Activated B cell treated with CpG ODN at 0.5 μM for 24 hours (primary cell): ENCODE data around the gene RPN1. TPM values are rescaled to one million over a fixed set of nuclear protein-coding genes. Genes with fewer than 3 reads are reported as not detected.

Experiments
- ATAC-seq: fragments of 200-7000 bp; cut with Tn5 transposase; one replicate; pipeline ENCODE4 v1.10.0; 2021; ENCODE audit warnings: low read depth, mild to moderate bottlenecking, moderate library complexity
- CTCF ChIA-PET: fragments of 350-600 bp; sonication (Branson Sonifier 250); formaldehyde crosslinking; loops from one replicate; lab custom pipeline; 2021; ENCODE audit warnings: antibody characterized with exemption; lab: Charles Lee
- POLR2A ChIA-PET: fragments of 350-600 bp; sonication (Branson Sonifier 250); formaldehyde crosslinking; loops from one replicate; lab custom pipeline; 2021; ENCODE audit warnings: antibody characterized with exemption; lab: Charles Lee
- DNase-seq: peaks from one replicate; pipeline ENCODE4 v3.0.0; 2022
- H3K27ac Mint-ChIP-seq: one replicate; pipeline ENCODE4 v1.8.0; 2020; ENCODE audit warnings: mixed read lengths
- H3K27me3 Mint-ChIP-seq: one replicate; pipeline ENCODE4 v1.8.0; 2021; ENCODE audit warnings: mixed read lengths
- H3K36me3 Mint-ChIP-seq: one replicate; pipeline ENCODE4 v1.8.0; 2021; ENCODE audit warnings: low read depth, mixed read lengths
- H3K4me1 Mint-ChIP-seq: one replicate; pipeline ENCODE4 v1.8.0; 2021; ENCODE audit warnings: mixed read lengths
- H3K4me3 Mint-ChIP-seq: one replicate; pipeline ENCODE4 v1.8.0; 2020; ENCODE audit warnings: mild to moderate bottlenecking, mixed read lengths
- H3K9me3 Mint-ChIP-seq: one replicate; pipeline ENCODE4 v1.8.0; 2020; ENCODE audit warnings: mixed read lengths
- CTCF ChIP-seq: fragments of 200-600 bp; IDR thresholded peaks from one replicate; pipeline ENCODE4 v1.8.0; 2022; ENCODE audit warnings: antibody characterized with exemption, mild to moderate bottlenecking
- intact Hi-C: fragments of 100-400 bp; cut with micrococcal nuclease; formaldehyde crosslinking; loops from one replicate; pipeline ENCODE4 v1.15.1; 2024
- total RNA-seq: library from RNA; stranded (reverse); gene quantifications from 2 replicates; pipeline ENCODE4 v1.2.3, GENCODE V29; 2022

RPN1 gene
- total RNA-seq, 1 donor from 2014 or later = 93.4 TPM

GRCh38 chr3:128617557-128618397 lies 32.8 kb downstream of the RPN1 start:
- Mint-ChIP-seq H3K9me3 (no peaks in the 10 kb centered on the region), H3K4me3 (peak overlapping the region; percentile 91), H3K36me3 (peaks cover 44% of the 10 kb centered on the region), H3K27ac (peak overlapping the region; percentile 88), H3K4me1 (peaks cover 23% of the 10 kb centered on the region), H3K27me3 (no peaks in the 10 kb centered on the region)
- peak; percentile 94 for TF ChIP-seq CTCF
- CTCF ChIA-PET = interaction anchor here (0.7 to 2.2 kb wide), 19 partner anchors 9 to 261 kb away, joined by 3 to 17 read pairs (median 4); partner anchors contain the start of genes ACAD9 and RAB7A
- ATAC-seq = peak; percentile 96
- POLR2A ChIA-PET = interaction anchor here (0.5 to 1.9 kb wide), 9 partner anchors 32 to 394 kb away, joined by 3 to 21 read pairs (median 5); partner anchors contain the start of genes ACAD9 and RPN1
- DNase-seq = peak; percentile 96
- intact Hi-C loops = loop anchor here (1.0 to 5.0 kb wide), 9 partner anchors 33 to 630 kb away; partner anchors contain the start of genes ACAD9, COPG1, RAB7A and RPN1

- Mint-ChIP-seq H3K36me3 (peaks cover 40% of the 10 kb centered on the region), H3K4me1 (peaks cover 23% of the 10 kb centered on the region), H3K9me3 (no peaks in the 10 kb centered on the region), H3K27me3 (no peaks in the 10 kb centered on the region), H3K27ac (peak overlapping the region; percentile 88), H3K4me3 (peak overlapping the region; percentile 91)
- DNase-seq (no peak), ATAC-seq (no peak)
- ChIA-PET POLR2A (interaction anchor here (1.0 to 1.9 kb wide), 7 partner anchors 33 to 262 kb away, joined by 3 to 21 read pairs (median 10); partner anchors contain the start of genes ACAD9 and RPN1), CTCF (interaction anchor here (0.7 to 2.2 kb wide), 17 partner anchors 8 to 262 kb away, joined by 3 to 17 read pairs (median 4); partner anchors contain the start of genes ACAD9 and RAB7A)
- intact Hi-C loops = loop anchor here (1.0 to 5.0 kb wide), 9 partner anchors 33 to 630 kb away; partner anchors contain the start of genes ACAD9, COPG1, RAB7A and RPN1
- no peak for TF ChIP-seq CTCF
These were observed 33.4 kb downstream of the RPN1 start for GRCh38 chr3:128617270-128617556.

GRCh38 chr3:128616516-128617269 lies 33.9 kb downstream of the RPN1 start:
- DNase-seq (no peak), ATAC-seq (no peak)
- H3K27me3 Mint-ChIP-seq = no peaks in the 10 kb centered on the region
- peaks cover 35% of the 10 kb centered on the region for H3K36me3 Mint-ChIP-seq
- no peak for TF ChIP-seq CTCF
- ChIA-PET CTCF (interaction anchor here (1.3 to 2.2 kb wide), 9 partner anchors 12 to 262 kb away, joined by 3 to 17 read pairs (median 5); partner anchors contain the start of gene ACAD9), POLR2A (interaction anchor here (1.7 to 1.9 kb wide), 2 partner anchors 64 to 263 kb away, joined by 10 to 20 read pairs; partner anchors contain the start of gene ACAD9)
- no peaks in the 10 kb centered on the region for H3K9me3 Mint-ChIP-seq
- peak overlapping the region; percentile 88 for H3K27ac Mint-ChIP-seq
- peaks cover 23% of the 10 kb centered on the region for H3K4me1 Mint-ChIP-seq
- intact Hi-C loops = loop anchor here (1.0 to 5.0 kb wide), 9 partner anchors 34 to 631 kb away; partner anchors contain the start of genes ACAD9, COPG1, RAB7A and RPN1
- H3K4me3 Mint-ChIP-seq = peak overlapping the region; percentile 91

- ChIA-PET POLR2A (no interaction called here), CTCF (no interaction called here)
- Mint-ChIP-seq H3K9me3 (no peaks in the 10 kb centered on the region), H3K4me3 (no peak overlapping the region), H3K27ac (no peak overlapping the region), H3K36me3 (peaks cover 12% of the 10 kb centered on the region), H3K4me1 (peaks cover 15% of the 10 kb centered on the region), H3K27me3 (no peaks in the 10 kb centered on the region)
- ATAC-seq (no peak), DNase-seq (no peak)
- intact Hi-C loops = no loop called here
- TF ChIP-seq CTCF = no peak
These were observed 36.5 kb downstream of the RPN1 start for GRCh38 chr3:128614076-128614475.
